ENCODE data around the gene RANBP1. TPM values are rescaled to one million over a fixed set of nuclear protein-coding genes. Genes with fewer than 3 reads are reported as not detected.

Gene RANBP1
- total and polyA plus RNA-seq, 7 donors, result 32.2 to 161 (median 52.1) TPM

- H3K36me3 ChIP-seq (ENCODE audit: insufficient read depth in 1 of 2, low read depth in 1 of 2), result peaks cover 5 to 94% of the 10 kb centered on the region in 2 donors
- no peak overlapping the region for H3K4me3 ChIP-seq
- no peak for TF ChIP-seq CTCF (IDR thresholded peaks at IDR 0.05)
- ATAC-seq (no peak), DNase-seq (peak; percentile 4 to 45)
- H3K4me1 ChIP-seq, result peaks cover 29% of the 10 kb centered on the region
- H3K27ac ChIP-seq, result no peak overlapping the region
- H3K9me3 ChIP-seq, result no peaks in the 10 kb centered on the region
- WGBS, 3 donors, result 84 to 95% (median 87%) methylated on average over 12 of the region's 12 CpGs
- intact Hi-C loops (cut with DNase I), result no loop called here
- no peaks in the 10 kb centered on the region for H3K27me3 ChIP-seq (ENCODE audit: insufficient read depth in 3 of 3, low read length in 2 of 3)
These were observed 7.1 kb upstream of the RANBP1 start for GRCh38 chr22:20108757-20109230.

- ATAC-seq (no peak), DNase-seq (peak; percentile 12 to 54)
- Histone ChIP-seq H3K27me3 (ENCODE audit: insufficient read depth in 3 of 3, low read length in 2 of 3) (no peaks in the 10 kb centered on the region), H3K4me1 (peaks cover 26% of the 10 kb centered on the region), H3K4me3 (no peak overlapping the region), H3K36me3 (ENCODE audit: insufficient read depth in 1 of 2, low read depth in 1 of 2) (peaks cover 5 to 100% of the 10 kb centered on the region in 2 donors), H3K27ac (no peak overlapping the region), H3K9me3 (no peaks in the 10 kb centered on the region)
- intact Hi-C loops (cut with DNase I), result no loop called here
- TF ChIP-seq CTCF (IDR thresholded peaks at IDR 0.05), result no peak
- 74 to 83% (median 77%) methylated on average over 23 of the region's 23 CpGs for WGBS, 3 donors
These were observed 6.2 kb upstream of the RANBP1 start for GRCh38 chr22:20109411-20110358.

GRCh38 chr22:20110359-20110985 lies 5.4 kb upstream of the RANBP1 start:
- WGBS, 3 donors, result 71 to 79% (median 75%) methylated on average over 9 of the region's 9 CpGs
- peaks cover 23% of the 10 kb centered on the region for H3K4me1 ChIP-seq
- ATAC-seq (no peak), DNase-seq (peak; percentile 8 to 43)
- H3K4me3 ChIP-seq, result no peak overlapping the region
- intact Hi-C loops (cut with DNase I), result no loop called here
- TF ChIP-seq CTCF (IDR thresholded peaks at IDR 0.05), result no peak
- H3K36me3 ChIP-seq (ENCODE audit: insufficient read depth in 1 of 2, low read depth in 1 of 2), result peaks cover 5 to 98% of the 10 kb centered on the region in 2 donors
- no peaks in the 10 kb centered on the region for H3K27me3 ChIP-seq (ENCODE audit: insufficient read depth in 3 of 3, low read length in 2 of 3)
- no peaks in the 10 kb centered on the region for H3K9me3 ChIP-seq
- peak overlapping the region; percentile 46 for H3K27ac ChIP-seq

- H3K27ac ChIP-seq, result peak overlapping the region; percentile 46
- no peak for TF ChIP-seq CTCF (IDR thresholded peaks at IDR 0.05)
- H3K9me3 ChIP-seq, result no peaks in the 10 kb centered on the region
- peaks cover 23% of the 10 kb centered on the region for H3K4me1 ChIP-seq
- WGBS, 3 donors, result 54 to 58% (median 54%) methylated on average over 14 of the region's 14 CpGs
- H3K27me3 ChIP-seq (ENCODE audit: insufficient read depth in 3 of 3, low read length in 2 of 3), result no peaks in the 10 kb centered on the region
- intact Hi-C loops (cut with DNase I), result no loop called here
- H3K36me3 ChIP-seq (ENCODE audit: insufficient read depth in 1 of 2, low read depth in 1 of 2), result peaks cover 5 to 96% of the 10 kb centered on the region in 2 donors
- DNase-seq (peak; percentile 9 to 48), ATAC-seq (peak in 2 of 4 donors; percentile 26 to 28)
- H3K4me3 ChIP-seq, result no peak overlapping the region
These were observed 4.7 kb upstream of the RANBP1 start for GRCh38 chr22:20111045-20111688.

Data from psoas muscle (tissue), 8 donors.